ENCODE results near the gene ASB7.

ASB7 gene

GRCh38 chr15:100598655-100599054 is 3.7 kb upstream of the ASB7 start:
- no peak for DNase-seq

GRCh38 chr15:100601163-100601562 is 1.2 kb upstream of the ASB7 start:
- no peak for DNase-seq

- DNase-seq: no peak
These were observed 749 bp upstream of the ASB7 start for GRCh38 chr15:100601617-100602063.

- peak; percentile 7 for DNase-seq
These were observed 519 bp downstream of the ASB7 start for GRCh38 chr15:100602823-100603393.

- no peak for DNase-seq
These were observed 10.2 kb downstream of the ASB7 start for GRCh38 chr15:100612539-100612938.

- DNase-seq: no peak
These were observed 10.8 kb downstream of the ASB7 start for GRCh38 chr15:100613208-100613607.

- DNase-seq: no peak
These were observed 11.9 kb downstream of the ASB7 start for GRCh38 chr15:100614336-100614735.

GRCh38 chr15:100614918-100615317 is 12.5 kb downstream of the ASB7 start:
- DNase-seq: no peak

GRCh38 chr15:100615801-100616200 is 13.4 kb downstream of the ASB7 start:
- DNase-seq: no peak

- no peak for DNase-seq
These were observed 14.3 kb downstream of the ASB7 start for GRCh38 chr15:100616700-100617099.

GRCh38 chr15:100623301-100623700 is 20.9 kb downstream of the ASB7 start:
- DNase-seq: no peak

- DNase-seq: peak; percentile 51
These were observed 25.5 kb downstream of the ASB7 start for GRCh38 chr15:100627789-100628395.

GRCh38 chr15:100628746-100629145 is 26.4 kb downstream of the ASB7 start:
- DNase-seq: no peak

GRCh38 chr15:100631831-100632230 is 29.4 kb downstream of the ASB7 start:
- no peak for DNase-seq

GRCh38 chr15:100633763-100634075 is 31.3 kb downstream of the ASB7 start:
- DNase-seq: no peak

GRCh38 chr15:100635406-100636071 is 33.1 kb downstream of the ASB7 start:
- no peak for DNase-seq

GRCh38 chr15:100638177-100638730 is 35.9 kb downstream of the ASB7 start:
- no peak for DNase-seq

- no peak for DNase-seq
These were observed 40.0 kb downstream of the ASB7 start for GRCh38 chr15:100642213-100642949.

- DNase-seq: no peak
These were observed 40.6 kb downstream of the ASB7 start for GRCh38 chr15:100642950-100643338.

- no peak for DNase-seq
These were observed 43.3 kb downstream of the ASB7 start for GRCh38 chr15:100645671-100646070.

GRCh38 chr15:100648951-100649350 is 46.6 kb downstream of the ASB7 start:
- no peak for DNase-seq

GRCh38 chr15:100650685-100651084 is 48.3 kb downstream of the ASB7 start:
- no peak for DNase-seq

GRCh38 chr15:100651253-100651652 is 48.9 kb downstream of the ASB7 start:
- DNase-seq: no peak

- DNase-seq: no peak
These were observed 49.7 kb downstream of the ASB7 start for GRCh38 chr15:100652116-100652515.

Measured in kidney glomerular epithelial cell (primary cell).